Measurements from ENCODE around the gene PPT1. TPM values are rescaled to one million over a fixed set of nuclear protein-coding genes. Genes with fewer than 3 reads are reported as not detected.

PPT1 gene
- total and polyA plus RNA-seq, 2 donors (not counting 3 experiments of a cell fraction or from before 2014, with no cell fraction given), result 58.0 to 131 TPM

DNA sequence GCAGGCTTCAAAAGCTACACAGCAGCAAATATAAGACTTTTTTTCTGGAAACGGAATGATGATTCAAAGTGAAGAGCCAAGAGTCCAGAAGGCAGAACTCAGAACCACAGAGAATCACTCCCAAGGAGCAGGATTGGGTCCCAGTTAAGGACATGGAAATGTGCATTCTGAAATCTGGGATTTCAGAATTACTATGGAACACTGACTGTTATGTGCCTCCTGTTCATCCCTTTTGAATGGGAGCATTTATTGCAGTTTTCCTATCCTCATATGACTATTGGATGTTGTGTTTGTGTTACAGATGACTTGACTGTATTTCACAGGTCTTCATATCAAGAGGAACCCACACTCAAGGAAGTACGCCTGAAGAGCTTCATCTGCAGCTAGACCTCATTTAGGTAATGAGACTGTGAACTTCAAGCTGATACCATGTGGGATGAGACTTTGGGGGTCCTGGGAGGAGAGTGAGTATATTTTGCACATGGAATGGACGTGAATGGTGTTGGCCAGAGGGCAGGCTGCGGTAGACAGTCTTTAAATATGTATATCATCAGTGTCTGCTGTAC lies 73.6 kb downstream of the PPT1 start:
- H3K4me1 ChIP-seq (ENCODE audit: control insufficient read depth, extremely low read depth, insufficient read depth, low read length), result no peaks in the 10 kb centered on the region
- no peaks in the 10 kb centered on the region for H4K20me1 ChIP-seq (replicated peaks; ENCODE audit: control insufficient read depth, extremely low read depth, insufficient read depth, low read length)
- H3K27me3 ChIP-seq (ENCODE audit: control insufficient read depth in 2 of 2, insufficient read depth in 2 of 2, low read length in 2 of 2), result no peaks in the 10 kb centered on the region
- H3K9ac ChIP-seq (replicated peaks; ENCODE audit: extremely low read depth, insufficient read depth, low read length), result no peak overlapping the region
- DNase-seq (ENCODE audit: low read depth, low spot score) (no peak), FAIRE-seq (no peak)
- POLR2A ChIA-PET, result no interaction called here
- TF ChIP-seq POLR2A (IDR thresholded peaks at IDR 0.05; ENCODE audit: low read depth, low read length), result no peak
- TF ChIP-seq, protein P1, sequence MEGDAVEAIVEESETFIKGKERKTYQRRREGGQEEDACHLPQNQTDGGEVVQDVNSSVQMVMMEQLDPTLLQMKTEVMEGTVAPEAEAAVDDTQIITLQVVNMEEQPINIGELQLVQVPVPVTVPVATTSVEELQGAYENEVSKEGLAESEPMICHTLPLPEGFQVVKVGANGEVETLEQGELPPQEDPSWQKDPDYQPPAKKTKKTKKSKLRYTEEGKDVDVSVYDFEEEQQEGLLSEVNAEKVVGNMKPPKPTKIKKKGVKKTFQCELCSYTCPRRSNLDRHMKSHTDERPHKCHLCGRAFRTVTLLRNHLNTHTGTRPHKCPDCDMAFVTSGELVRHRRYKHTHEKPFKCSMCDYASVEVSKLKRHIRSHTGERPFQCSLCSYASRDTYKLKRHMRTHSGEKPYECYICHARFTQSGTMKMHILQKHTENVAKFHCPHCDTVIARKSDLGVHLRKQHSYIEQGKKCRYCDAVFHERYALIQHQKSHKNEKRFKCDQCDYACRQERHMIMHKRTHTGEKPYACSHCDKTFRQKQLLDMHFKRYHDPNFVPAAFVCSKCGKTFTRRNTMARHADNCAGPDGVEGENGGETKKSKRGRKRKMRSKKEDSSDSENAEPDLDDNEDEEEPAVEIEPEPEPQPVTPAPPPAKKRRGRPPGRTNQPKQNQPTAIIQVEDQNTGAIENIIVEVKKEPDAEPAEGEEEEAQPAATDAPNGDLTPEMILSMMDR (IDR thresholded peaks at IDR 0.05; ENCODE audit: extremely low read depth in 1 of 2, insufficient read depth in 1 of 2, low read depth in 1 of 2, low read length in 2 of 2), result no peak
- H3K4me3 ChIP-seq (replicated peaks in 1 of 3; ENCODE audit: insufficient read depth in 1 of 3, low read depth in 1 of 3, low read length in 3 of 3), result no peak overlapping the region
- no peak overlapping the region for H3K27ac ChIP-seq (ENCODE audit: insufficient read depth, low read depth, low read length)
- H3K9me3 ChIP-seq (replicated peaks; ENCODE audit: control insufficient read depth, insufficient read depth, low read length), result no peaks in the 10 kb centered on the region
- H3K79me2 ChIP-seq (ENCODE audit: control insufficient read depth, insufficient read depth, low read length), result no peaks in the 10 kb centered on the region
- no TSS peak for BruUV-seq (replicated peaks)
- H3K36me3 ChIP-seq (ENCODE audit: control insufficient read depth in 2 of 2, extremely low read depth in 1 of 2, insufficient read depth in 2 of 2, low read length in 2 of 2), result no peaks in the 10 kb centered on the region
- CTCF ChIA-PET, result interaction anchor here (0.9 to 1.3 kb wide), 3 partner anchors 9 to 50 kb away, joined by 3 to 4 read pairs (median 3); no protein-coding TSS in a partner anchor
- intact Hi-C loops (cut with micrococcal nuclease) (no loop called here), dilution Hi-C loops (cut with MboI; ENCODE audit: extremely low pct_ligation_motif_present, low sequenced_read_pairs) (no loop called here)
- H3K4me2 ChIP-seq (ENCODE audit: insufficient read depth, low read length), result no peak overlapping the region
- no peak overlapping the region for H2AFZ ChIP-seq (ENCODE audit: low read depth, low read length)
- H3K9me1 ChIP-seq (replicated peaks; ENCODE audit: control insufficient read depth, extremely low read depth, insufficient read depth, low read length), result no peaks in the 10 kb centered on the region

Other genes with a start within 250 kb of the PPT1 start
- 13.4 and 19.9 TPM in 2 replicates for gene TRIT1, start 213.7 kb downstream of the PPT1 start, total RNA-seq
- 6.3 and 8.6 TPM in 2 replicates for gene TRIT1, start 213.7 kb downstream of the PPT1 start, polyA plus RNA-seq
- gene MYCL, start 195.3 kb downstream of the PPT1 start, total RNA-seq, result 1.4 and 2.1 TPM in 2 replicates
- gene MYCL, start 195.3 kb downstream of the PPT1 start, polyA plus RNA-seq, result 1.3 and 1.5 TPM in 2 replicates
- 4.3 and 5.5 TPM in 2 replicates for gene MFSD2A, start 142.1 kb downstream of the PPT1 start, total RNA-seq
- 2.7 and 2.8 TPM in 2 replicates for gene MFSD2A, start 142.1 kb downstream of the PPT1 start, polyA plus RNA-seq
- gene CAP1, start 56.5 kb downstream of the PPT1 start, total RNA-seq, result 415 and 427 TPM in 2 replicates
- 187 and 191 TPM in 2 replicates for gene CAP1, start 56.5 kb downstream of the PPT1 start, polyA plus RNA-seq
- 9.0 and 9.4 TPM in 2 replicates for gene RLF, start 64.1 kb upstream of the PPT1 start, total RNA-seq
- 1.6 and 2.7 TPM in 2 replicates for gene RLF, start 64.1 kb upstream of the PPT1 start, polyA plus RNA-seq
- not detected in 2 replicates for gene TMCO2, start 150.7 kb upstream of the PPT1 start, total RNA-seq
- not detected in 2 replicates for gene TMCO2, start 150.7 kb upstream of the PPT1 start, polyA plus RNA-seq
- gene ZMPSTE24, start 161.0 kb upstream of the PPT1 start, total RNA-seq, result 42.5 and 44.7 TPM in 2 replicates
- 11.7 and 16.9 TPM in 2 replicates for gene ZMPSTE24, start 161.0 kb upstream of the PPT1 start, polyA plus RNA-seq
- gene COL9A2, start 220.0 kb upstream of the PPT1 start, total RNA-seq, result 0.64 and 1.3 TPM in 2 replicates
- gene COL9A2, start 220.0 kb upstream of the PPT1 start, polyA plus RNA-seq, result 0.29 and 0.69 TPM in 2 replicates

Measured in endothelial cell of umbilical vein (primary cell).